Measurements from ENCODE around the gene SCRT2. TPM values are rescaled to one million over a fixed set of nuclear protein-coding genes. Genes with fewer than 3 reads are reported as not detected.
A peak's percentile ranks its signal among the peaks of the same experiment; 100 is the strongest.

SCRT2 gene
- total and polyA plus RNA-seq, 2 of the 8 experiments (the other 6 are each of a cell fraction or from before 2014, with no cell fraction given), result 0.12 to 0.34 TPM

DNA sequence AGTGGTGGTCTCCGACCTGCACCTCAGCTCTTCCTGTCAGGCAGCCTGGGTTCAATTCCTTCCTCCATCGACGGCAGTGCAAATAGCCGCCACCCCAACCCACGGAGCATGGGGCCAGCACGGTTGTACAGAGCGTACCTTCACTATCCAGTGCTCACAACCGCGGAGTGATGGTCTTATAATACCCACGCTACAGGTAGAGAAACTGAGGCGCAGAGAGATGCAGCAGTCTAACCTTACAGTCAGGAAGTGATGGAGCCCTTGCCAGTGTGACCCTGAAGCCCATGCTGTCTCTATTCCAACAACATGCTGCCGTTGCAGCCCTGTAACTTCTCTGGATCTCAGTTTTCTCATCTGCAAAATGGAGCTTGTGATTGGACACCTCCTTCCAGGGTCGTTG, 11.0 kb downstream of the SCRT2 start:
- H4K8ac ChIP-seq (ENCODE audit: extremely low read depth, insufficient read depth, low read length), result no peak overlapping the region
- POLR2A ChIA-PET (ENCODE audit: partially characterized antibody), result interaction anchor here (0.9 to 4.5 kb wide), 8 partner anchors 9 to 217 kb away, joined by 3 to 19 read pairs (median 4); partner anchors contain the start of genes SCRT2 and SRXN1
- no peaks in the 10 kb centered on the region for H4K20me1 ChIP-seq (replicated peaks in 1 of 2; ENCODE audit: control insufficient read depth in 1 of 2, insufficient read depth in 2 of 2, low read length in 2 of 2)
- H3K27ac ChIP-seq (ENCODE audit: low read depth, low read length), result no peak overlapping the region
- H3K9me3 ChIP-seq (ENCODE audit: insufficient read depth in 2 of 2, low read depth in 1 of 2, low read length in 1 of 2), result peaks cover under 1 to 3% of the 10 kb centered on the region in 2 experiments; a peak in 2 of 4 replicates
- H3K9ac ChIP-seq (replicated peaks in 1 of 4; ENCODE audit: extremely low read depth in 1 of 4, low read depth in 3 of 4, low read length in 3 of 4), result no peak overlapping the region
- H4K91ac ChIP-seq (replicated peaks; ENCODE audit: insufficient read length, low read length), result peak overlapping the region; percentile 20
- no peak overlapping the region for H3K4ac ChIP-seq (replicated peaks; ENCODE audit: insufficient read length, low read depth, low read length)
- no peaks in the 10 kb centered on the region for H3K36me3 ChIP-seq (ENCODE audit: control insufficient read depth in 2 of 4, insufficient read depth in 4 of 4, low read length in 3 of 4)
- H2BK5ac ChIP-seq (ENCODE audit: low read depth, low read length), result no peak overlapping the region; the same call in 1 of the 2 replicates
- H4K5ac ChIP-seq (ENCODE audit: insufficient read length, low read depth, low read length), result no peak overlapping the region
- H3K4me1 ChIP-seq (replicated peaks in 1 of 4; ENCODE audit: control insufficient read depth in 3 of 4, insufficient read depth in 4 of 4, low read length in 3 of 4), result peaks cover 9 to 33% (median 25%) of the 10 kb centered on the region in 4 experiments
- no peak overlapping the region for H3K56ac ChIP-seq (replicated peaks; ENCODE audit: insufficient read length, low read depth, low read length)
- peak overlapping the region; percentile 86; the same call in 1 of the 2 replicates for H2BK12ac ChIP-seq (ENCODE audit: low read depth, low read length)
- no peak overlapping the region for H3K18ac ChIP-seq (ENCODE audit: extremely low read depth, low read length)
- H3K23ac ChIP-seq (ENCODE audit: insufficient read length), result no peak overlapping the region
- no peak for DNase-seq (ENCODE audit: low read depth in 1 of 2, low spot score in 2 of 2)
- 87% methylated on average over 13 of the region's 13 CpGs; no CpG with 5 or more reads in 1 of the 2 experiments for WGBS, 2 experiments (ENCODE audit: extremely low coverage in 1 of 2, insufficient coverage in 1 of 2, insufficient read length in 1 of 2, insufficient replicate concordance in 2 of 2, low coverage in 1 of 2, low lambda C conversion rate in 2 of 2, missing lambda C conversion rate in 1 of 2)
- no peaks in the 10 kb centered on the region for H3K79me1 ChIP-seq (ENCODE audit: low read depth, low read length)
- H3K23me2 ChIP-seq (ENCODE audit: low read depth, low read length), result peaks cover 3% of the 10 kb centered on the region
- no peak for FAIRE-seq
- H3K14ac ChIP-seq (ENCODE audit: insufficient read length), result no peak overlapping the region
- no peaks in the 10 kb centered on the region for H3K79me2 ChIP-seq (ENCODE audit: control insufficient read depth in 1 of 2, insufficient read depth in 2 of 2, low read length in 2 of 2)
- CTCF ChIA-PET (ENCODE audit: partially characterized antibody), result interaction anchor here (0.7 to 11.1 kb wide), 13 partner anchors 9 to 96 kb away, joined by 3 to 157 read pairs (median 4); partner anchors contain the start of genes SCRT2 and SRXN1
- 0 out of 4 replicates have a peak overlapping the region, but pooled peaks of 1 of the 2 experiments have one; percentile 4 for H3K4me2 ChIP-seq (ENCODE audit: insufficient read depth in 1 of 2, low read depth in 2 of 2, low read length in 2 of 2)
- peak overlapping the region; percentile 97; the same call in 1 of the 2 replicates for H2BK15ac ChIP-seq (ENCODE audit: low read length)
- H2AFZ ChIP-seq (ENCODE audit: low read length), result no peak overlapping the region
- H2BK20ac ChIP-seq (ENCODE audit: low read length), result peak overlapping the region; percentile 40; the same call in 1 of the 2 replicates
- H3K27me3 ChIP-seq (replicated peaks in 1 of 4; ENCODE audit: control insufficient read depth in 3 of 4, extremely low read depth in 1 of 4, insufficient read depth in 3 of 4, low read length in 3 of 4), result peaks cover 8 to 38% (median 26%) of the 10 kb centered on the region in 4 experiments
- H2AK5ac ChIP-seq (ENCODE audit: low read depth, low read length), result peak overlapping the region; percentile 0; the same call in 1 of the 2 replicates
- no peak overlapping the region for H2BK120ac ChIP-seq (replicated peaks; ENCODE audit: low read depth, low read length)
- H3K4me3 ChIP-seq (ENCODE audit: extremely low read depth in 1 of 4, insufficient read depth in 2 of 4, low read depth in 3 of 4, low read length in 4 of 4), result no peak overlapping the region
- TF ChIP-seq CHD2 (IDR thresholded peaks at IDR 0.05; ENCODE audit: low read length) (no peak), BRCA1 (IDR thresholded peaks at IDR 0.05; ENCODE audit: low read depth, low read length) (no peak), POU5F1 (IDR thresholded peaks at IDR 0.05; ENCODE audit: low read depth, low read length) (no peak), ASH2L (IDR thresholded peaks at IDR 0.05; ENCODE audit: low read length) (no peak), YY1 (IDR thresholded peaks at IDR 0.05; ENCODE audit: low read depth, low read length) (no peak), HDAC6 (IDR thresholded peaks at IDR 0.05; ENCODE audit: low read depth, low read length) (no peak), BCL11A (IDR thresholded peaks at IDR 0.05; ENCODE audit: low read depth in 2 of 2, low read length in 2 of 2) (no peak), KDM4A (IDR thresholded peaks at IDR 0.05; ENCODE audit: low read depth, low read length, severe bottlenecking) (no peak), TCF12 (IDR thresholded peaks at IDR 0.05; ENCODE audit: low read depth, low read length) (no peak), HDAC2 (IDR thresholded peaks at IDR 0.05; ENCODE audit: borderline replicate concordance in 1 of 2, low read depth in 2 of 2, low read length in 2 of 2) (no peak), MAFK (IDR thresholded peaks at IDR 0.05; ENCODE audit: low read depth, low read length) (no peak), GABPA (IDR thresholded peaks at IDR 0.05; ENCODE audit: borderline replicate concordance, insufficient read depth, low read length) (no peak), EP300 (IDR thresholded peaks at IDR 0.05; ENCODE audit: borderline replicate concordance in 1 of 2, low read depth in 2 of 2, low read length in 2 of 2) (no peak), SIX5 (IDR thresholded peaks at IDR 0.05; ENCODE audit: low read depth, low read length) (no peak)
